Upper lobe of left lung (tissue), 6 donors: Measurements from ENCODE around the gene CRACDL. TPM values are rescaled to one million over a fixed set of nuclear protein-coding genes. Genes with fewer than 3 reads are reported as not detected.

Experiments used
- ATAC-seq, 2 donors: fragments of 200-7000 bp; cut with Tn5 transposase; one replicate each; pipeline ENCODE4 v1.9.1; 2022; ENCODE audit warnings: mild to moderate bottlenecking in 2 of 2, moderate library complexity in 2 of 2; ENCODE audit not compliant: low FRiP score in 2 of 2
- DNase-seq, 2 donors: peaks; one replicate each; pipeline ENCODE4 v3.0.0-alpha.2; 2019 to 2020
- H3K27ac ChIP-seq, 4 donors: fragments of 200-600 bp; sonication (generic); one replicate each; pipeline ENCODE4 v1.5.1; 2016 to 2019
- H3K27me3 ChIP-seq, 4 donors: fragments of 200-600 bp; sonication (generic); one replicate each; pipeline ENCODE4 v1.5.1; 2017 to 2019
- H3K36me3 ChIP-seq, 4 donors: fragments of 200-600 bp; sonication (generic); one replicate each; pipeline ENCODE4 v1.5.1; 2016 to 2019
- H3K4me1 ChIP-seq, 4 donors: fragments of 200-600 bp; sonication (generic); one replicate each; pipeline ENCODE4 v1.5.1; 2018 to 2019
- H3K4me3 ChIP-seq, 4 donors: fragments of 200-600 bp; sonication (generic); one replicate each; pipeline ENCODE4 v1.5.1; 2017 to 2019; ENCODE audit warnings: mild to moderate bottlenecking in 2 of 4, moderate library complexity in 1 of 4
- H3K9me3 ChIP-seq, 4 donors: fragments of 200-600 bp; sonication (generic); one replicate each; pipeline ENCODE4 v1.5.1; 2018 to 2019
- EP300 ChIP-seq, 4 donors: sonication (generic); formaldehyde crosslinking; IDR thresholded peaks; one replicate each; pipeline ENCODE4 v1.5.1; 2017; ENCODE audit warnings: antibody characterized with exemption in 4 of 4, control low read depth in 2 of 4
- POLR2A ChIP-seq, 4 donors: fragments of 450-650 bp; IDR thresholded peaks; one replicate each; pipeline ENCODE4 v1.5.1; 2016 to 2017; ENCODE audit warnings: antibody characterized with exemption in 4 of 4, mild to moderate bottlenecking in 2 of 4
- POLR2AphosphoS5 ChIP-seq, 2 donors: sonication (generic); formaldehyde crosslinking; IDR thresholded peaks; one replicate each; pipeline ENCODE4 v1.5.1; 2017; ENCODE audit warnings: antibody characterized with exemption in 2 of 2
- WGBS, 2 donors: methylation state at CpG; one replicate each; pipeline ENCODE4 v1.1.5; 2017 to 2018; 5-methylcytosine and 5-hydroxymethylcytosine counted together
- total RNA-seq, 6 donors: library from RNA; depleted of rRNA in 4 of 6; stranded (reverse); fragments of >200 nt in 4 of 6; gene quantifications; one replicate each; pipeline versions ENCODE4 v1.1.0 to v1.2.1, GENCODE V29; 2016 to 2021
- TF ChIP-seq, protein P1 (sequence below), 6 experiments: fragments of 450-650 bp in 4 of 6; fragments of 200-600 bp in 2 of 6; sonication (generic) in 2 of 6; IDR thresholded peaks; one replicate each; pipeline ENCODE4 v1.5.1; 2016 to 2019; ENCODE audit warnings: antibody characterized with exemption in 6 of 6
- donor health status: DM: no; HTN: no; CAD: no; lungs with moderate emphysema.
- donor health status: DM: no; HTN: yes; CAD: no; lungs with severe emphysema.

Gene CRACDL
- total RNA-seq, 6 donors from 2014 or later: 14.6 to 33.4 (median 20.2) TPM

DNA sequence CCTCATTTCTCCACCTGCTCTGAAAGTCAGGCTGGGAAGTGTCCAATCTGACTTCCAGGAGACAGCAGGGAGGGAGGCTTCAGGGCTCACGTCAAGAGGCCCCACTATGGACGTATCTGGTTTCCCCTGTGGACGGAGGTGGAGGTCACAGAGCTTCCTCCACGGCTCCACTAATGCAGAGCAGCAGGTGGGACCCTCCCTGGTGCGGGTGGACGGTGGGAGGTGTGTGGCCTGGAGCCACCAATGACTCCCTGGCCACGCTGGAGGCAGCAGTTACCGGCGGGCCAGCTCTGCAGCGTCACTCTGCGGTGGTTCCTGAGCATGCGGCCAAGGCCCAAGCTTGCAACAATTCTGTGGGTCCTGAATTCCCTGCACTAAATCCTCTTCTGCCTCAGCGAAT is 9.0 kb downstream of the CRACDL start:
- ATAC-seq (no peak), DNase-seq (peak in 1 of 2 donors; percentile 56)
- H3K27ac ChIP-seq: no peak overlapping the region
- H3K4me3 ChIP-seq: no peak overlapping the region
- H3K9me3 ChIP-seq: no peaks in the 10 kb centered on the region
- no peaks in the 10 kb centered on the region for H3K4me1 ChIP-seq
- WGBS, 2 donors: 63 to 89% methylated on average over 8 to 13 of the region's 13 CpGs
- H3K27me3 ChIP-seq: no peaks in the 10 kb centered on the region
- no peaks in the 10 kb centered on the region for H3K36me3 ChIP-seq
- TF ChIP-seq EP300 (IDR thresholded peaks at IDR 0.05) (no peak), POLR2A (IDR thresholded peaks at IDR 0.05) (no peak), POLR2AphosphoS5 (IDR thresholded peaks at IDR 0.05) (no peak)
- TF ChIP-seq, protein P1, sequence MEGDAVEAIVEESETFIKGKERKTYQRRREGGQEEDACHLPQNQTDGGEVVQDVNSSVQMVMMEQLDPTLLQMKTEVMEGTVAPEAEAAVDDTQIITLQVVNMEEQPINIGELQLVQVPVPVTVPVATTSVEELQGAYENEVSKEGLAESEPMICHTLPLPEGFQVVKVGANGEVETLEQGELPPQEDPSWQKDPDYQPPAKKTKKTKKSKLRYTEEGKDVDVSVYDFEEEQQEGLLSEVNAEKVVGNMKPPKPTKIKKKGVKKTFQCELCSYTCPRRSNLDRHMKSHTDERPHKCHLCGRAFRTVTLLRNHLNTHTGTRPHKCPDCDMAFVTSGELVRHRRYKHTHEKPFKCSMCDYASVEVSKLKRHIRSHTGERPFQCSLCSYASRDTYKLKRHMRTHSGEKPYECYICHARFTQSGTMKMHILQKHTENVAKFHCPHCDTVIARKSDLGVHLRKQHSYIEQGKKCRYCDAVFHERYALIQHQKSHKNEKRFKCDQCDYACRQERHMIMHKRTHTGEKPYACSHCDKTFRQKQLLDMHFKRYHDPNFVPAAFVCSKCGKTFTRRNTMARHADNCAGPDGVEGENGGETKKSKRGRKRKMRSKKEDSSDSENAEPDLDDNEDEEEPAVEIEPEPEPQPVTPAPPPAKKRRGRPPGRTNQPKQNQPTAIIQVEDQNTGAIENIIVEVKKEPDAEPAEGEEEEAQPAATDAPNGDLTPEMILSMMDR (IDR thresholded peaks at IDR 0.05): no peak

DNA sequence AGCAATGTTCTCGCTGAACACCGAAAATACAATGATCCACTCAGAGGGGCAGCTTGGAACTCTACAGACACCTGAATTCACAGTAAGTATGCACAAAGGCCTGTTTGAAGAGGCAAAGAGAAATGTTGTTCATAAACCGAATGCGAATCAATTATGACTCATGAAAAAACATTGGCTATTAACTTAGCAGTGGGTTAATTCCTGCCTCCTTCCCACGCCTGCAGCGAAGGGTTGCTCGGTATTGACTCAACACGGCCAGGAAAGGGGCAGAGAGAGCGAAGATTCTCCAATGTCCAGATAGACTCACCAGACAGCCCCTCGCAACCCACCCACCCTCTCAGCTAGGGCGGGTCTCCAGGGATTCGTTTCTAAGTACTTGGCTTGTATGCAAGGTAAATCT is 9.4 kb downstream of the CRACDL start:
- H3K9me3 ChIP-seq: no peaks in the 10 kb centered on the region
- H3K36me3 ChIP-seq: no peaks in the 10 kb centered on the region
- 72 to 92% methylated on average over 11 to 12 of the region's 12 CpGs for WGBS, 2 donors
- H3K4me3 ChIP-seq: no peak overlapping the region
- no peak overlapping the region for H3K27ac ChIP-seq
- H3K27me3 ChIP-seq: no peaks in the 10 kb centered on the region
- ATAC-seq (no peak), DNase-seq (no peak)
- no peak for TF ChIP-seq EP300 (IDR thresholded peaks at IDR 0.05)
- TF ChIP-seq POLR2A (IDR thresholded peaks at IDR 0.05): no peak
- no peak for TF ChIP-seq POLR2AphosphoS5 (IDR thresholded peaks at IDR 0.05)
- TF ChIP-seq, protein P1 (IDR thresholded peaks at IDR 0.05): no peak
- no peaks in the 10 kb centered on the region for H3K4me1 ChIP-seq

DNA sequence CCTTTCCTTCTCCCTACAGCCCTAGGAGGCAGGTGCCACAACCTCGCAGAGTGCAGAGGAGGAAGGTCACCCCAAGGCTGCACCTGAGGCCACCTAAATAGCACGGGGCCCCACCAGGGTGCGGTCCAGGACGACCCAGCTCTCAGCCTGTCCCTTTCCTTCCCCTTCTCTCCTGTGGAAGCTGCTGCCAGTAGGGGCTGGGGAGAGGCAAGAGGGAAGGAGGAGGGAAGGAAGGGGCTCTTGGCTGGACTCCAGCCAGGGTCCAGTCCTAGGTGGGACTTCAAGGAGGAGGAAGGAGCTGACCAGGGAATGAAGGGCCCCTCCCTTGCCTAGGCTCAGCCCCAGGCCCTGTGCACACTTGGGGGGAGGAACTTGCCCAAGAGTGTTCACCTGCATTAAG is 11.1 kb downstream of the CRACDL start:
- no peaks in the 10 kb centered on the region for H3K9me3 ChIP-seq
- ATAC-seq (no peak), DNase-seq (no peak)
- 41 to 49% methylated on average over 4 of the region's 4 CpGs for WGBS, 2 donors
- H3K4me3 ChIP-seq: no peak overlapping the region
- H3K27ac ChIP-seq: no peak overlapping the region
- no peaks in the 10 kb centered on the region for H3K36me3 ChIP-seq
- H3K27me3 ChIP-seq: no peaks in the 10 kb centered on the region
- no peak for TF ChIP-seq POLR2A (IDR thresholded peaks at IDR 0.05)
- TF ChIP-seq POLR2AphosphoS5 (IDR thresholded peaks at IDR 0.05): no peak
- TF ChIP-seq EP300 (IDR thresholded peaks at IDR 0.05): no peak
- TF ChIP-seq, protein P1 (IDR thresholded peaks at IDR 0.05): no peak
- H3K4me1 ChIP-seq: no peaks in the 10 kb centered on the region

DNA sequence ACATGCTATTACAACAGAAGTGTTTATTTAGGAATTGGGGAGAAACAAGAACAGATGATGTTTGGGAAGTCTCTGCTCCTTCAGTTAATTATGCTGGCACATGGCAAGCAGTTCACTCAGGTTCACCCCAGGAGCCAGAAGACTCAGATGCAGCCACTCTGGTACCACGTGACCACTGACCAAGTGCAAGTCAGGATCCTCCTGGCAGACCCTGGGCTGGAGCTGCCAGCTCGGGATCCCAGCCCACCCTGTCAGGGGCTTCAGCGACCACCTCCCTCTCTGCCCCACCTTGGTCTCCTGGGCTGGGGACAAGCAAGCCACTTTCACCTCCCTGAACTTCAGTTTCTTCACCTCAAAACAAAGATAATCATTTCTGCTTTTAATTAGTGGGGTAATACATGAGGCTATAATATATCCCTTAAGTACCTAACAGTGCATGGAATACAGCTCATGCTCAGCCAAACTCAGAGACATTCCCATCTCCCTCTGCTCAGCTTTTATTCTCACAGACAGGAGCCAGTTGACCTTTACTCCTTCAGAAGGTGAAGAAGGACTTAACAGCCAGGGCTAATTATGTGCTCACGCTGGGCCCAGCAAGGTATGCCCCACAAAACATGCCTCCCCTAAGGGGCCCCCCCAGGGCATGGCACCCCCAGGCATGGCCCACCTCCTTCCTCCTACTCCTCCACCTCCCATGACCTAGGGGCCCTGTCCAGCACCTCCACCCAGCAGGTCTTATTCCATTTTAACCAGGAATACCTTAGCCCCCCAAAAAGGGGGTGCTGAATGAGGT is 11.8 kb downstream of the CRACDL start:
- DNase-seq: peak in 1 of 2 donors; percentile 46
- ATAC-seq: no peak
- Histone ChIP-seq H3K4me1 (no peaks in the 10 kb centered on the region), H3K36me3 (no peaks in the 10 kb centered on the region), H3K9me3 (no peaks in the 10 kb centered on the region), H3K27me3 (no peaks in the 10 kb centered on the region), H3K27ac (no peak overlapping the region), H3K4me3 (no peak overlapping the region)
- TF ChIP-seq POLR2AphosphoS5 (IDR thresholded peaks at IDR 0.05) (no peak), EP300 (IDR thresholded peaks at IDR 0.05) (no peak), POLR2A (IDR thresholded peaks at IDR 0.05) (no peak)
- TF ChIP-seq, protein P1 (IDR thresholded peaks at IDR 0.05): no peak
- WGBS, 2 donors: 91 to 96% methylated on average over 4 of the region's 4 CpGs
